Naive thymus-derived CD4-positive, alpha-beta T cell (primary cell): ENCODE measurements around the gene CISD3. TPM values are rescaled to one million over a fixed set of nuclear protein-coding genes. Genes with fewer than 3 reads are reported as not detected.
A peak's percentile ranks its signal among the peaks of the same experiment; 100 is the strongest.

Experiments used
- ATAC-seq: fragments of 150-1000 bp; cut with Tn5 transposase; 2 replicates; pipeline ENCODE4 v1.10.0; 2021; ENCODE audit warnings: mild to moderate bottlenecking, moderate library complexity
- CTCF ChIA-PET: fragments of 350-600 bp; sonication (Branson Sonifier 250); formaldehyde crosslinking; loops from one replicate; lab custom pipeline; 2021; ENCODE audit warnings: antibody characterized with exemption; lab: Charles Lee
- POLR2A ChIA-PET: fragments of 350-600 bp; sonication (Branson Sonifier 250); formaldehyde crosslinking; loops from one replicate; lab custom pipeline; 2021; ENCODE audit warnings: antibody characterized with exemption, inconsistent platforms; lab: Charles Lee
- DNase-seq, 9 donors: peaks; one replicate each; pipeline versions ENCODE4 v3.0.0 to v3.0.0-alpha.2; 2020 to 2022; ENCODE audit warnings: mixed read lengths in 1 of 9
- H3K27ac ChIP-seq: one replicate; pipeline ENCODE4 v1.7.0; 2013; ENCODE audit warnings: mild to moderate bottlenecking, low read depth, low read length, moderate library complexity
- H3K27me3 ChIP-seq, 2 donors: one replicate each; pipeline ENCODE4 v1.7.0; 2013; ENCODE audit warnings: low read length in 2 of 2, mild to moderate bottlenecking in 2 of 2, moderate library complexity in 2 of 2; ENCODE audit not compliant: control insufficient read depth in 2 of 2, insufficient read depth in 2 of 2
- H3K36me3 ChIP-seq, 3 experiments: 1 replicate in 2 of 3; 2 replicates in 1 of 3; pipeline ENCODE4 v1.7.0; 2013; ENCODE audit warnings: low read length in 3 of 3, mild to moderate bottlenecking in 3 of 3, moderate library complexity in 1 of 3; ENCODE audit not compliant: insufficient read depth in 3 of 3, control insufficient read depth in 2 of 3
- H3K4me1 ChIP-seq, 2 donors: one replicate each; pipeline ENCODE4 v1.7.0; 2013; ENCODE audit warnings: low read length in 2 of 2, mild to moderate bottlenecking in 2 of 2, moderate library complexity in 1 of 2; ENCODE audit not compliant: control insufficient read depth in 2 of 2, insufficient read depth in 2 of 2
- H3K4me3 ChIP-seq: 2 replicates; pipeline ENCODE4 v1.7.0; 2013; ENCODE audit warnings: mild to moderate bottlenecking, low read length
- H3K9me3 ChIP-seq, 3 experiments: 1 replicate in 2 of 3; 2 replicates in 1 of 3; pipeline ENCODE4 v1.7.0; 2013; ENCODE audit warnings: low read length in 3 of 3; ENCODE audit not compliant: control insufficient read depth in 2 of 3
- H3K27ac Mint-ChIP-seq, 9 donors: one replicate each; pipeline ENCODE4 v1.8.0; 2020 to 2022; ENCODE audit warnings: mixed read lengths in 9 of 9, mild to moderate bottlenecking in 8 of 9, moderate library complexity in 5 of 9, inconsistent platforms in 2 of 9
- H3K27me3 Mint-ChIP-seq, 5 donors: one replicate each; pipeline ENCODE4 v1.8.0; 2021 to 2022; ENCODE audit warnings: mixed read lengths in 5 of 5, mild to moderate bottlenecking in 1 of 5
- H3K36me3 Mint-ChIP-seq, 5 donors: one replicate each; pipeline ENCODE4 v1.8.0; 2020 to 2022; ENCODE audit warnings: mixed read lengths in 5 of 5, mild to moderate bottlenecking in 3 of 5, inconsistent platforms in 1 of 5
- H3K4me1 Mint-ChIP-seq, 7 donors: one replicate each; pipeline ENCODE4 v1.8.0; 2020 to 2022; ENCODE audit warnings: mixed read lengths in 7 of 7, mild to moderate bottlenecking in 3 of 7, inconsistent platforms in 1 of 7
- H3K4me3 Mint-ChIP-seq, 10 donors: one replicate each; pipeline ENCODE4 v1.8.0; 2020 to 2022; ENCODE audit warnings: mild to moderate bottlenecking in 10 of 10, mixed read lengths in 10 of 10, moderate library complexity in 6 of 10, inconsistent platforms in 2 of 10
- H3K9me3 Mint-ChIP-seq, 11 donors: one replicate each; pipeline ENCODE4 v1.8.0; 2020 to 2022; ENCODE audit warnings: mixed read lengths in 11 of 11, mild to moderate bottlenecking in 4 of 11, inconsistent platforms in 1 of 11, moderate library complexity in 1 of 11
- intact Hi-C, 2 donors: fragments of 100-400 bp; cut with micrococcal nuclease; formaldehyde crosslinking; loops; one replicate each; pipeline ENCODE4 v1.15.1; 2023
- polyA plus RNA-seq, 2 donors: library from polyadenylated mRNA; unstranded; fragments of 300-500 nt; fragmentation: Illumina TruSeq; gene quantifications; one replicate each; pipeline ENCODE4 v1.2.3, GENCODE V29; 2021
- total RNA-seq, 6 experiments: library from RNA in 5 of 6; stranded (reverse) in 5 of 6; gene quantifications; 1 replicate in 5 of 6; 2 replicates in 1 of 6; pipeline ENCODE4 v1.2.3 and lab custom pipeline; 2021 to 2026

Gene CISD3
- total and polyA plus RNA-seq, 7 experiments from 2014 or later: 8.0 to 39.6 (median 16.6) TPM

GRCh38 chr17:38753071-38753506 is 22.9 kb downstream of the CISD3 start:
- peak overlapping the region; percentile 95 for H3K4me3 ChIP-seq
- H3K27me3 ChIP-seq: peaks cover 6 to 9% of the 10 kb centered on the region in 2 donors
- ChIA-PET CTCF (no interaction called here), POLR2A (interaction anchor here (0.6 to 2.0 kb wide), 5 partner anchors 25 to 447 kb away, joined by 4 to 6 read pairs (median 4); partner anchors contain the start of genes RPL19 and RPL23)
- no peak for ATAC-seq
- no peak for DNase-seq
- Mint-ChIP-seq H3K9me3 (peaks cover 0 to 12% (median 0%) of the 10 kb centered on the region in 11 donors), H3K36me3 (peaks cover 4 to 17% (median 13%) of the 10 kb centered on the region in 5 donors), H3K4me1 (peaks cover 37 to 56% (median 43%) of the 10 kb centered on the region in 7 donors), H3K27ac (peak overlapping the region; percentile 56 to 99 (median 96)), H3K27me3 (peaks cover 8 to 28% (median 20%) of the 10 kb centered on the region in 5 donors), H3K4me3 (peak overlapping the region; percentile 89 to 100 (median 98))
- H3K9me3 ChIP-seq: no peaks in the 10 kb centered on the region
- H3K27ac ChIP-seq: peak overlapping the region; percentile 83
- peaks cover 0 to 28% (median 12%) of the 10 kb centered on the region in 3 experiments for H3K36me3 ChIP-seq
- intact Hi-C loops: loop anchor here (2.0 to 10.0 kb wide), 3 partner anchors 194 to 482 kb away; no protein-coding TSS in a partner anchor
- peaks cover 31 to 43% of the 10 kb centered on the region in 2 donors for H3K4me1 ChIP-seq

- H3K9me3 Mint-ChIP-seq: no peaks in the 10 kb centered on the region
- no peaks in the 10 kb centered on the region for H3K27me3 Mint-ChIP-seq
- no peaks in the 10 kb centered on the region for H3K27me3 ChIP-seq
- no peaks in the 10 kb centered on the region for H3K9me3 ChIP-seq
- H3K4me3 Mint-ChIP-seq: no peak overlapping the region
- H3K36me3 ChIP-seq: peaks cover 15 to 87% (median 32%) of the 10 kb centered on the region in 3 experiments
- intact Hi-C loops: no loop called here
- no peaks in the 10 kb centered on the region for H3K4me1 ChIP-seq
- peaks cover 14 to 40% (median 20%) of the 10 kb centered on the region in 5 donors for H3K36me3 Mint-ChIP-seq
- ChIA-PET CTCF (no interaction called here), POLR2A (interaction anchor here (0.6 to 1.0 kb wide), 2 partner anchors 241 to 413 kb away, joined by 3 to 4 read pairs; no protein-coding TSS in a partner anchor)
- no peak for ATAC-seq
- H3K4me3 ChIP-seq: no peak overlapping the region
- H3K4me1 Mint-ChIP-seq: peaks cover 8 to 14% (median 11%) of the 10 kb centered on the region in 7 donors
- H3K27ac Mint-ChIP-seq: peak overlapping the region in 7 of 9 donors; percentile 24 to 74 (median 54)
- no peak overlapping the region for H3K27ac ChIP-seq
- peak in 5 of 9 donors; percentile 19 to 32 (median 25) for DNase-seq
These were observed 31.5 kb downstream of the CISD3 start for GRCh38 chr17:38761612-38762011.

- intact Hi-C loops: no loop called here
- ChIA-PET CTCF (no interaction called here), POLR2A (interaction anchor here (1.0 kb wide), 1 partner anchor 413 kb away, joined by 3 read pairs; no protein-coding TSS in a partner anchor)
- Mint-ChIP-seq H3K27ac (peak overlapping the region in 3 of 9 donors; percentile 64 to 68 (median 65)), H3K36me3 (peaks cover 15 to 40% (median 21%) of the 10 kb centered on the region in 5 donors), H3K4me3 (no peak overlapping the region), H3K4me1 (peaks cover 8 to 14% (median 11%) of the 10 kb centered on the region in 7 donors), H3K27me3 (no peaks in the 10 kb centered on the region), H3K9me3 (no peaks in the 10 kb centered on the region)
- no peak for DNase-seq
- Histone ChIP-seq H3K27ac (no peak overlapping the region), H3K4me3 (no peak overlapping the region), H3K4me1 (no peaks in the 10 kb centered on the region), H3K9me3 (no peaks in the 10 kb centered on the region), H3K27me3 (no peaks in the 10 kb centered on the region), H3K36me3 (peaks cover 15 to 91% (median 36%) of the 10 kb centered on the region in 3 experiments)
- no peak for ATAC-seq
These were observed 32.1 kb downstream of the CISD3 start for GRCh38 chr17:38762231-38762630.

DNA sequence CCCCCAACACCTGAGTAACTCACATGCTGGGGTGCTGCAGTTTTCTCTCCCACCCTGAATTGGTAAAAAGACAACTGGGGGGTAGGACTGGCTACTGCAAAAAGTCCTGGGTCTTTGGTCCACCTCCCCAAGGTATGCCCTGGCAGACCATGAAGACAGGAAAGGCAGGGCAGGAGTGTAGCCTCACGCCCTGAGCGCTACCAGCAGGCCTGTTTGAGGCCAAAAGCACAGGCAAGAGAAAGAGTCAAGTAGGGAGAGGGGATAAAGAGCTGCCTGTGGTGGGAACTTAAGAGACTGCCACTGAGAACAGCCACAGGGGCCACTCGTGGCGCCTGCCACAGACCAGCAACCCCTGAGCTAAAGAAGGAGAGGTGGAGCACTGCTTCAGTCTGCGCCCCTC is 36.2 kb downstream of the CISD3 start:
- peak overlapping the region in 5 of 9 donors; percentile 12 to 86 (median 56) for H3K27ac Mint-ChIP-seq
- CTCF ChIA-PET: no interaction called here

DNA sequence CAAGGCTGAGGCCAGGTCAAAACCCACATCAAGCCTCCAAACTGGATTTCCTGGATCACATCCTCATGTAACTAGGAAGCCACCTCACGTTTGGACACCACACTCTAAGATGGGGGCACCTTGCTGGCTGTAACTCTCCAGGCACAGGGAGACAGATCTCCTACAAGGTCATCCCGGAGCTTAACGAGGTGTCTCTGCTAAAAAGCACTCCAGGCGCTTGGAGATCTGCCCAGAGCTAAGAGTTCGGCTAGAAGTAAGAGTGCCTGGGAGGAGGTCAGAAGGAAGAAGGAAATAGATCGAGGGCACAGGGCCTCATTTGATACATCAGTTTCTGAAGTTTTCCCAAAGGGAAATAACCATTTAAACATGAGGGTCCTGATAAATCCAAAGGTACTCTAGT is 38.3 kb downstream of the CISD3 start:
- no peak overlapping the region for H3K4me3 ChIP-seq
- peaks cover 11 to 96% (median 16%) of the 10 kb centered on the region in 3 experiments for H3K36me3 ChIP-seq
- POLR2A ChIA-PET: interaction anchor here (1.3 to 1.4 kb wide), 2 partner anchors 19 to 57 kb away, joined by 3 read pairs; partner anchors contain the start of gene CWC25
- no peaks in the 10 kb centered on the region for H3K4me1 ChIP-seq
- H3K36me3 Mint-ChIP-seq: peaks cover 4 to 52% (median 27%) of the 10 kb centered on the region in 5 donors
- peaks cover 0 to 5% (median 0%) of the 10 kb centered on the region in 7 donors for H3K4me1 Mint-ChIP-seq
- no peak overlapping the region for H3K4me3 Mint-ChIP-seq
- intact Hi-C loops: no loop called here
- H3K9me3 Mint-ChIP-seq: no peaks in the 10 kb centered on the region
- CTCF ChIA-PET: no interaction called here
- H3K27me3 ChIP-seq: no peaks in the 10 kb centered on the region
- peak overlapping the region in 4 of 9 donors; percentile 14 to 41 (median 30) for H3K27ac Mint-ChIP-seq
- no peaks in the 10 kb centered on the region for H3K27me3 Mint-ChIP-seq
- ATAC-seq (no peak), DNase-seq (no peak)
- H3K27ac ChIP-seq: no peak overlapping the region
- H3K9me3 ChIP-seq: no peaks in the 10 kb centered on the region

More for the DNA sequence above, 36.2 kb downstream of the CISD3 start:
- ATAC-seq (no peak), DNase-seq (no peak)
- intact Hi-C loops: no loop called here
- H3K36me3 Mint-ChIP-seq: peaks cover 8 to 58% (median 25%) of the 10 kb centered on the region in 5 donors
- H3K27me3 Mint-ChIP-seq: no peaks in the 10 kb centered on the region
- Histone ChIP-seq H3K27me3 (no peaks in the 10 kb centered on the region), H3K27ac (no peak overlapping the region), H3K9me3 (no peaks in the 10 kb centered on the region), H3K4me1 (no peaks in the 10 kb centered on the region), H3K4me3 (no peak overlapping the region), H3K36me3 (peaks cover 8 to 95% (median 20%) of the 10 kb centered on the region in 3 experiments)
- peaks cover 4 to 9% (median 5%) of the 10 kb centered on the region in 7 donors for H3K4me1 Mint-ChIP-seq
- POLR2A ChIA-PET: interaction anchor here (1.2 kb wide), 1 partner anchor 9 kb away, joined by 5 read pairs; no protein-coding TSS in a partner anchor
- H3K4me3 Mint-ChIP-seq: no peak overlapping the region
- no peaks in the 10 kb centered on the region for H3K9me3 Mint-ChIP-seq

GRCh38 chr17:38773258-38773657 is 43.1 kb downstream of the CISD3 start:
- ATAC-seq: no peak
- ChIA-PET POLR2A (no interaction called here), CTCF (interaction anchor here (0.9 kb wide), 1 partner anchor 426 kb away, joined by 3 read pairs; the partner anchor contains the start of gene RPL19)
- Histone ChIP-seq H3K27me3 (no peaks in the 10 kb centered on the region), H3K27ac (no peak overlapping the region), H3K4me1 (no peaks in the 10 kb centered on the region), H3K9me3 (no peaks in the 10 kb centered on the region), H3K4me3 (no peak overlapping the region), H3K36me3 (peaks cover 11 to 83% (median 11%) of the 10 kb centered on the region in 3 experiments)
- no peak overlapping the region for H3K4me3 Mint-ChIP-seq
- no peaks in the 10 kb centered on the region for H3K27me3 Mint-ChIP-seq
- H3K27ac Mint-ChIP-seq: peak overlapping the region in 2 of 9 donors; percentile 12 to 24
- H3K4me1 Mint-ChIP-seq: peaks cover 0 to 3% (median 0%) of the 10 kb centered on the region in 7 donors
- peaks cover under 1 to 44% (median 29%) of the 10 kb centered on the region in 5 donors for H3K36me3 Mint-ChIP-seq
- intact Hi-C loops: no loop called here
- DNase-seq: no peak
- no peaks in the 10 kb centered on the region for H3K9me3 Mint-ChIP-seq
